Tibial nerve (tissue), 4 donors: ENCODE results near the gene SORCS2. TPM values are rescaled to one million over a fixed set of nuclear protein-coding genes. Genes with fewer than 3 reads are reported as not detected.

Source experiments
- DNase-seq, 2 donors: peaks; one replicate each; pipeline ENCODE4 v3.0.0-alpha.2; 2019; ENCODE audit warnings: low spot score in 2 of 2
- H3K27ac ChIP-seq, 4 donors: fragments of 200-600 bp; sonication (generic) in 3 of 4; one replicate each; pipeline ENCODE4 v1.5.1; 2017 to 2019; ENCODE audit warnings: mild to moderate bottlenecking in 1 of 4
- H3K27me3 ChIP-seq, 2 donors: fragments of 200-600 bp; sonication (generic) in 1 of 2; one replicate each; pipeline versions ENCODE4 v1.5.1 to v1.6.0; 2017 to 2019
- H3K36me3 ChIP-seq, 3 donors: fragments of 200-600 bp; sonication (generic); one replicate each; pipeline ENCODE4 v1.5.1; 2018 to 2019
- H3K4me1 ChIP-seq, 4 donors: fragments of 200-600 bp; sonication (generic) in 3 of 4; one replicate each; pipeline ENCODE4 v1.5.1; 2017 to 2019
- H3K4me3 ChIP-seq, 4 donors: fragments of 200-600 bp; sonication (generic) in 3 of 4; one replicate each; pipeline ENCODE4 v1.5.1; 2017 to 2019; ENCODE audit warnings: mild to moderate bottlenecking in 1 of 4, moderate library complexity in 1 of 4
- H3K9me3 ChIP-seq, 4 donors: fragments of 200-600 bp; sonication (generic) in 3 of 4; one replicate each; pipeline ENCODE4 v1.5.1; 2017 to 2019
- EP300 ChIP-seq, 2 donors: sonication (generic); formaldehyde crosslinking; IDR thresholded peaks; one replicate each; pipeline ENCODE4 v1.6.1; 2017; ENCODE audit warnings: antibody characterized with exemption in 2 of 2, mild to moderate bottlenecking in 1 of 2
- POLR2A ChIP-seq, 2 donors: fragments of 450-650 bp; IDR thresholded peaks; one replicate each; pipeline ENCODE4 v1.6.1; 2017; ENCODE audit warnings: antibody characterized with exemption in 2 of 2, mild to moderate bottlenecking in 2 of 2, moderate library complexity in 2 of 2
- WGBS, 2 donors: methylation state at CpG; one replicate each; pipeline ENCODE4 v1.1.5; 2018; 5-methylcytosine and 5-hydroxymethylcytosine counted together
- total RNA-seq, 4 donors: library from RNA; depleted of rRNA; stranded (reverse); fragments of >200 nt; gene quantifications; one replicate each; pipeline ENCODE4 v1.1.0, GENCODE V29; 2016
- TF ChIP-seq, protein P1 (sequence below), 5 experiments: fragments of 200-600 bp in 3 of 5; fragments of 450-650 bp in 2 of 5; sonication (generic) in 3 of 5; IDR thresholded peaks; one replicate each; pipeline ENCODE4 v1.5.1; 2016 to 2019; ENCODE audit warnings: antibody characterized with exemption in 5 of 5, mild to moderate bottlenecking in 3 of 5, moderate library complexity in 2 of 5

Gene SORCS2
- total RNA-seq, 4 donors from 2014 or later = 15.6 to 48.9 (median 38.3) TPM

DNA sequence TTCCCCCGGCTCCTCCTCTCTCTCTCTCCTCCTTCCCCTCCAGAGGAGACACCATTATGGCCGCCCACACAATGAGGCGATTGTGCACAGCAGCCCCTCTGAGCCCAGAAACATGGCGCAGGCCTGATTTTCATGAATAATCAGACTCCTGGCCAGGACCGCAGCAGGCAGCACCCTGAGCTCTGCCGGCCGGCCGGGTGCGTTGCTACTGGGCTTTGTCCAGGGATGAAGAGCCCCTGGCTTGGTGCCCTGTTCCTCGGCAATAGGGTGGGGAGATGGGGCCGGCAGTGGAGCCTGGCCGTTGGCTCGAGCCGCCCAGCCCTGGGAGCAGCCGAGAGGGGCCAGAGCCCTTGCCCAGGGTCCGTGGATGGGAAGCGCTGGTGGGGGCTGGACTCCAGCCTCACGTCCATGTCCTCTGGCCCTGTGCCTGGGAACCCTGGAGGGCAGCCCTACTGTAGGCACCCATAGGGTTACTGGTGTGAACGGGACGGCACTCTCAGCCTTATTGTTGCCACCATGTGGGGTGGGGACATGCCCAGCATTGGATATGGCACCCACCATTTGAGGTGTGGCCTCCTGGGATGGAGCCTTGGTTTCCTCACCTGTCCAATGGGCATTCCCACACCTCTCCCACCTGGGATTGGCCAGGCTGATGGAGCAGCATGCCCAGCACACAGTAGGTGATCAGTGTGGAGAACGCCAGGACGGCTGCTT lies 103.0 kb downstream of the SORCS2 start:
- Histone ChIP-seq H3K9me3 (no peaks in the 10 kb centered on the region), H3K27me3 (no peaks in the 10 kb centered on the region), H3K27ac (peak overlapping the region in 3 of 4 donors; percentile 62 to 82 (median 78)), H3K4me1 (peaks cover 0 to 67% (median 17%) of the 10 kb centered on the region in 4 donors), H3K4me3 (peak overlapping the region in 1 of 4 donors; percentile 27), H3K36me3 (no peaks in the 10 kb centered on the region)
- 19 to 49% methylated on average over 8 to 14 of the region's 22 CpGs for WGBS, 2 donors
- TF ChIP-seq, protein P1, sequence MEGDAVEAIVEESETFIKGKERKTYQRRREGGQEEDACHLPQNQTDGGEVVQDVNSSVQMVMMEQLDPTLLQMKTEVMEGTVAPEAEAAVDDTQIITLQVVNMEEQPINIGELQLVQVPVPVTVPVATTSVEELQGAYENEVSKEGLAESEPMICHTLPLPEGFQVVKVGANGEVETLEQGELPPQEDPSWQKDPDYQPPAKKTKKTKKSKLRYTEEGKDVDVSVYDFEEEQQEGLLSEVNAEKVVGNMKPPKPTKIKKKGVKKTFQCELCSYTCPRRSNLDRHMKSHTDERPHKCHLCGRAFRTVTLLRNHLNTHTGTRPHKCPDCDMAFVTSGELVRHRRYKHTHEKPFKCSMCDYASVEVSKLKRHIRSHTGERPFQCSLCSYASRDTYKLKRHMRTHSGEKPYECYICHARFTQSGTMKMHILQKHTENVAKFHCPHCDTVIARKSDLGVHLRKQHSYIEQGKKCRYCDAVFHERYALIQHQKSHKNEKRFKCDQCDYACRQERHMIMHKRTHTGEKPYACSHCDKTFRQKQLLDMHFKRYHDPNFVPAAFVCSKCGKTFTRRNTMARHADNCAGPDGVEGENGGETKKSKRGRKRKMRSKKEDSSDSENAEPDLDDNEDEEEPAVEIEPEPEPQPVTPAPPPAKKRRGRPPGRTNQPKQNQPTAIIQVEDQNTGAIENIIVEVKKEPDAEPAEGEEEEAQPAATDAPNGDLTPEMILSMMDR (IDR thresholded peaks at IDR 0.05) = peak in 1 of 5 experiments; percentile 9
- TF ChIP-seq POLR2A (IDR thresholded peaks at IDR 0.05) (no peak), EP300 (IDR thresholded peaks at IDR 0.05) (peak in 1 of 2 donors; percentile 60)
- DNase-seq = peak; percentile 36 to 49

DNA sequence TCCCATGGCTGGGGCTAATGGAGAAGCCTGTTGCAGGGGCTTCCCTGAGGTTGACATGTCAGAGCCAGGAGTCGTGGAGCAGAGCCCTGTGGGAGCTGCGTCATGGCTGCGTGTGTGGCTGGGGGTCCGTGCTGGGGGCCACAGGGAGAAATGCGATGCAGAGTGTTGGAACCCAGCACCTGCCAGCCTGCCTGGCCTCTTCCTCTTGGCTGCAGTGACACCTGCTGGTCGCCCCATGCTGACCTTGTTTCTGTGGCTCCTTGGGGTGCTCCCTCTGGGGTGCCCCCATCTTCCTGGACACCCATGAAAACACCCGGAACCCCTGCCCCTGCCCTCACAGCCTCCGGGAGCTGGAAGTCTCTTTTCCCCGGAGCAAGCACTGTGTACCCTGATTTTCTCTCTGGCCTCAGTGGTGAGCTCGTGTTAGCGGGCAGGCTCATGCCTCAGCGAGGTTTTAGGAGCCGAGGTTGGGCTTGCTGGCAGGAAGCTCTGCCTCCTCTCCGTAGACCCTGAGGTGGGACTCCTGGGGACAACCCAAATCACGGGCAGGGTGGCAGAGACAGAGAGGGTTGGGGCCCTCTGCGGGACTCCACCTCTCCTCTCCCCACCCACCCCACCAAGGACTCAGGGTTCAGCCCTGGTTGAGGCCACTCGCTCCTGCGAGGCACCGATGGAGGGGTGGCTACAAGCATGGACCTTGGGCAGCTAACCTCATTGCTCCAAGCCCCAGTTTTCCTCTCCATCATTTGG lies 103.7 kb downstream of the SORCS2 start:
- WGBS, 2 donors = 47 to 59% methylated on average over 14 to 15 of the region's 19 CpGs
- DNase-seq = peak in 1 of 2 donors; percentile 61
- Histone ChIP-seq H3K4me1 (peaks cover 0 to 63% (median 17%) of the 10 kb centered on the region in 4 donors), H3K9me3 (no peaks in the 10 kb centered on the region), H3K27me3 (no peaks in the 10 kb centered on the region), H3K36me3 (no peaks in the 10 kb centered on the region), H3K27ac (peak overlapping the region in 3 of 4 donors; percentile 62 to 82 (median 78)), H3K4me3 (no peak overlapping the region)
- TF ChIP-seq POLR2A (IDR thresholded peaks at IDR 0.05) (no peak), EP300 (IDR thresholded peaks at IDR 0.05) (no peak)
- TF ChIP-seq, protein P1 (IDR thresholded peaks at IDR 0.05) = peak; percentile 24 to 87 (median 58)

DNA sequence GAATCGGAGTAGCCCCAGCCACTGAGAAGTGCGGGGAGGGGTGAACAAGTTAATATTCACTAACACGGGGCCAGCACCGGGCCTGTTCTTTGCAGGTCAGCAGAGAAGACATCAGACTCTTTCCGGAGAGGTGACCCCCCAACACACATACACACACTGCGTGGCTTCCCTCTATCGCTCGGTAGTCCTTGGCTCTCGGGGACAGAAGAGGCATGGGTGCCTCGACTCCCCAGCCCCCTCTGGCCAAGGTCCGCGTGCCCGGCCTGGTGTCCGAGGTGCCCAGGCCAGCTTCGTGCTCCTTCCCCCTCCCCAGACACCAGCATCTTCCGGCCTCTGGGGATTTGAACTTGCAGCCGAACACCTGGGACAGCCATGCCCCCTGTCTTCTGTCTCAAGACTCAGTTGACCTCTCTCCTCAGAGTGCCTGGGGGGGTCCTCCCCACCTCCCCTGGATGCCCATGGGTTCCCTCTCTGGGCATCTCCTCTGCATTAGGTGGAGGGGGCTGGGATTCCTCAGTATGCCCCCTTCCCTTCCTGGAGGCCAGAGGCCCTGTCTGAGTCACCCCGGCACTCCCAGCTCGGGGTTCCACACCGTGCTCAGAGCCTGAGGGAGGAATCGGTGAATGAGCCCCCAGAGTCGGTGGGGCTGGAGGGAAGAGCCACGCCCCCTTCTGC lies 104.5 kb downstream of the SORCS2 start:
- Histone ChIP-seq H3K4me1 (peaks cover 0 to 56% (median 17%) of the 10 kb centered on the region in 4 donors), H3K27ac (peak overlapping the region in 2 of 4 donors; percentile 78 to 82), H3K9me3 (no peaks in the 10 kb centered on the region), H3K4me3 (no peak overlapping the region), H3K27me3 (no peaks in the 10 kb centered on the region), H3K36me3 (no peaks in the 10 kb centered on the region)
- DNase-seq = no peak
- WGBS, 2 donors = 67 to 71% methylated on average over 19 to 22 of the region's 23 CpGs
- TF ChIP-seq, protein P1 (IDR thresholded peaks at IDR 0.05) = no peak
- TF ChIP-seq POLR2A (IDR thresholded peaks at IDR 0.05) (no peak), EP300 (IDR thresholded peaks at IDR 0.05) (no peak)

DNA sequence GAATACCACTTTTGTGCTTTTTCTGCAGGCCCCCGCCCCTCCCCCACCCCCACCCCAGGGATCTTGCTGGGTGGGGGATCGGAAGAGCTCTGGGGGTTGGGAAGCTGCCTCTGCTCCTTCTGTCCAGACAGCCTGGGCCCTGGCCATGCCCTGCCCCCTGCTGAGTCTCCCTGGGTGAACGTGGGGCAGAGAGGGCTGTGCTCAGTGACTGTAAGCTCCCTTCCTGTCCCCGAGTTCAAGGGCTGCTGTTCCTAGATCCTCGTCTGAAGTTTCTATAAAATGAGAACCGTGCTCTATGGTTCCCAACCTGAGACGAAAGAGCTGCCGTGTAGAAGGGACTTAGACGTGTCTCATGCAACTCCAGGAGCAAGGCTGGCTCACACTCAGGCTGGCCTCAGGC lies 105.0 kb downstream of the SORCS2 start:
- DNase-seq = no peak
- peak overlapping the region in 2 of 4 donors; percentile 2 to 36 for H3K27ac ChIP-seq
- 37 to 40% methylated on average over 8 to 9 of the region's 9 CpGs for WGBS, 2 donors

More for the DNA sequence above, 105.0 kb downstream of the SORCS2 start:
- Histone ChIP-seq H3K4me1 (peaks cover 0 to 53% (median 17%) of the 10 kb centered on the region in 4 donors), H3K9me3 (no peaks in the 10 kb centered on the region), H3K36me3 (no peaks in the 10 kb centered on the region), H3K4me3 (no peak overlapping the region), H3K27me3 (no peaks in the 10 kb centered on the region)
- TF ChIP-seq EP300 (IDR thresholded peaks at IDR 0.05) (no peak), POLR2A (IDR thresholded peaks at IDR 0.05) (no peak)
- TF ChIP-seq, protein P1 (IDR thresholded peaks at IDR 0.05) = no peak
